ENCODE measurements around the gene EXOC6B. TPM values are rescaled to one million over a fixed set of nuclear protein-coding genes. Genes with fewer than 3 reads are reported as not detected.

EXOC6B gene
- total RNA-seq, 1 experiment from 2014 or later = 10.9 TPM

DNA sequence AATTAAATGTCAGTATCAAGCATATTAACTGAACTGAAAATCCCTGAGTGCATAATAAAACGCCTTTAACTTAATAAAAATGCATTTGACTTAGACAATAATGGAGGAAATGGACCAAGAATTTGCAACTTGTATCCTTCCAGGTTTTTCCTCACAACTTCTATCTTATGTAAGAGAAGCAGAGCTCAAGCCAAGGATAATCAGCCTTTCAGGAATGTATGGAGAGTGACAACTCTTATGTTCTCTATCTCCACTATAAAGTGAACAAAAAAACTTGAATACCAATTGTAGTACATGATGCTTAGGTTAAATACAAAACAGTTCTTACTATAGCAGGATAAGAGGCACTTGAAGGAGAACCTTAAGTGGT lies 613.4 kb downstream of the EXOC6B start:
- DNase-seq (ENCODE audit: low spot score) = no peak

DNA sequence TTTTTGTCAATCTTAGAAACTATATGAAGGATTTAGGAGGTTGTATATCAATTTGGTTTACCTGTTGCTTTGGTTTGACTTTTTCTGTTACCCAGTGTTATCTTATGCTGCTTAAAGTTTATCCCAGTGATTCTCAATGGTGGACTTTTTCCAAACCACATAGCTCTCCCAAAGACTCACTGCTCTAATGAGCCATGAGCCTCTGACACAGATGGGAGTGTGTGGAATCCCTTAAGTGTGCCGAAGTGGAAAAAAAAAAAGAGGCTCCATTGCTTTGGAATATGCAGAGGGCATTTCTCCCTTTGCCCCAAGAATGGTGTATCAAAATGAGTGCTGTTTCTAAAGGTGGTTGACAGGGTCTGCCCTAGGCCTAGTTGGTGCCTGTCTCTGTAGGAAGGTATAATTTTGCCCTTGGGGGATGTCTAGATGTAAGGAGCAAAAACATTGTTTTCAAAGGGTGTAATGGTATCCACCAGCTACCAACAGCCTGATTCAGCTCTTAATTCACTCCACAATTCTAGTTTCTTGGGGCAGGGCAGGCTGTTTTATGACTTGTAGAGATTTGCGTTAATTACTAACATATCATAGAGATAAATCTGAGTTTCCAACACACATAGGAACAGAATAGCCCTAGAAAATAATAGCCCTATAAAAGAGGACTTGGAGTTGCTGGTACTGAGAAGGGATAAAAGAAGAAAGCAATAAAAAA lies 613.9 kb downstream of the EXOC6B start:
- DNase-seq (ENCODE audit: low spot score) = peak; percentile 63

DNA sequence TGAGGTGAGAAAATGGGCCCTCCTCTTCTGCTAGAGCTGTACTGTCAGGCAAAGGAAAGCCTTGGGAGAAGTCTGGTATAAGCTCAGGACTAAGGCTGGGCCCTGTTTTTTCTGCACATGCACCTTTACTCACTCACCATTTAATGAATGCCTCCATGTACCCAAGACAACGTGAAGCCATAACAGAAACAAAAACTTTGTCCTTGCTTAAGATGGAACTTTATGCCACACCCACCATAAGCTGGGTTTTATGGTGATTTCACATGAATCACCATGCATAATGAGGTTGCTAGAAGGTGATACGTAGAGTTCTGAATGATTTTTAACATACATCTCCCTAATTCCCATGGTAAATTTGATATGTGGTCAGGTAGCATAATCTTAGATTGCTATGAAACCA lies 614.5 kb downstream of the EXOC6B start:
- DNase-seq (ENCODE audit: low spot score) = peak; percentile 37

DNA sequence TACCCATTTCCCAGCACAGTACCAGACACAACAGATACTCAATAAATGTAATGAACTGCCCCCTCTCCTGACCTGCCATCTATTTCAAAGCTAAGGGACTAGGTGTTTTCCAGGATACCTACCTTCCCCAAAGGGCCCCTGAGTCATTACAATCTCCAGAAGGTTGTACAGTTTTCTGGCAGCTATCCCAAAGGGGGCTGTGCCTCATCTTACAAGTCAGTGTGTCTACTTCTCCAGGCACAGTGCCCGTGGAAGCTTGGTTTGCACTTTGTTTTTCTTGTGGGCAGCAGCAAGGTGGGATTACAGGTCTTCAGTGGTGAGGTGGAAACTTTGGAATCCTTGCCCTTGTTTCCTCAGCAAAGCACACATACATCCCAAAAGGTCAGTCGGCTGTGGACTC lies 615.4 kb downstream of the EXOC6B start:
- peak; percentile 23 for DNase-seq (ENCODE audit: low spot score)

DNA sequence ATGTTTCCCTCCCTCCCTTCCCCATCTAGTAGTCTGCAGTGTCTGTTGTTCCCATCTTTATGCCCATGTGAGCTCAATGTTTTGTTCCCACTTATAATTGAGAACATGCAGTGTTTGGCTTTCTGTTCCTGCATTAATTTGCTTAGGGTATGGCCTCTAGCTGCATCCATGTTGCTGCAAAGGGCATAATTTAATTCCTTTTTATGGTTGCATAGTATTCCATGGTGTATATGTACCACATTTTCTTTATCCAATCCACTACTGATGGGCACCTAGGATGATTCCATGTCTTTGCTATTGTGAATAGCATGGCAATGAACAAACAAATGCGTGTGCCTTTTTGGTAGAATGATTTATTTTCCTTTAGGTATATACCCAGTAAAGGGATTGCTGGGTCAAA lies 617.6 kb downstream of the EXOC6B start:
- DNase-seq (ENCODE audit: low spot score) = no peak

DNA sequence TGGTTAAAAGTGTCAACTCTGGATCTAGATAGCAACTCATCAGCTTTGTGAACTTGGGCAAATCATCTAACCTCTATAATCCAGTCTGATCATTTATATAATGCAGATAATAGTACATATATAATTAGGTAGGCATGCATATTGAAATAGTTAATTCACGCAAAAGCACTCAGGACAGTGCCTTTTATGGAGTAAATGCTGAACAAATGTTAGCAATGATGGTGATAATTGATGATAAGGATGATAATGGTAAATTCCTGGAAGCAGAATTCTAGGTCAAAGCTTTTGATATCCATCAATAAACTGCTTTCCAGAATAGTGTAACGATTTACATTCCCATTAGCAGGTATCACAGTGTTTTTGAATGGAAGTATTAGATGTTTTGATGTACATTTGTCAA lies 618.5 kb downstream of the EXOC6B start:
- no peak for DNase-seq (ENCODE audit: low spot score)

DNA sequence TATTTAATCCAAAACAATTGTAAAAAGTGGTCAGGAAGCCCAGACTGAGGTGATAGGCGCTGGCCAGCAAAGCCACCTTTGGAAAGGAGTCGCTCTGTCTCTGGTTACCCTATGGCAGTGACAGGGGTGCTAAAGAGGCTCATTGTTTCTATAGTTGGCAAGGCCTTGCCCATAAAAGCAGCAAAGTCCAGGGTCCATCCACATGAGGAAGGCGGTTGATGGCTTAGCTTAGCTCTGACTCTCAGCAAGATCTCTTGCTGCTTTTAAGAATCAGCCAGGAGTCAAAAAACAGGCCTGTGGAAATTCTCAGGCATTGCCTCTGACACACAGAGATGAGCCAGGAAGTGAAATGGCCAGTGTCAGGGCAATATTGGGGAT lies 620.3 kb downstream of the EXOC6B start:
- DNase-seq (ENCODE audit: low spot score) = no peak

DNA sequence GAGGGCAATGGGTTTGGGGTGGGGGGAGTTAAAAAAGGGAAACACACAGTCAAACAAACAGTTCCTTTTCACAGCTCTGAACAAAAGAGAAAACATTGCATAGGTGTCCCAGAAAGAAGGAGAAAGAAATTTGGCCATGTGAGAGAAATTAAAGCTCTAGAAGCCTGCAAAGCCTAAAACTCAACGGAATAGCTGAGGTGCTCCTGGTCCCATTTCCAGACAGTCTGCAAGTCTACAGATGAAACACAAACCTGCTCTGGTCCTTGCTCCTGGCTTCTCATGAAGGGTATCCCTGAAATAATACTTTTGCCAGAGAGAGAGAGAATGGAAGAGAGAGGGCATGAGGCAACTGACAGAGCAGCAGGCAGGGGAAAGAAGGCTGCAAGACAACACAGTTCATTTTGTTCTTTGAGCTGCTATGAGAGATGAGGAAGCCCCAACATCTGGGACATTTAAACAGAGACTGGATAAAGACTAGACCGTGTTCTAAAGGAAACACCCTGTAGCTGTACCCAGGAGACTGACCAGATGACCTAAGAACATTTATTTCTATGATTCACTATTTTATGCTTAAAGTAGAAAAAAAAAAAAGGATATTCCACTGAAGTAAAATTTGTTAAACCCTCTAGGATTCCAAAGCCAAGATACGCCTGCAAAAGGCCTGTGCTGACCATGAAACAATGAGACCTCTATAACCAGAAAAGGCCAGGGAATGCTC lies 620.9 kb downstream of the EXOC6B start:
- no peak for DNase-seq (ENCODE audit: low spot score)

DNA sequence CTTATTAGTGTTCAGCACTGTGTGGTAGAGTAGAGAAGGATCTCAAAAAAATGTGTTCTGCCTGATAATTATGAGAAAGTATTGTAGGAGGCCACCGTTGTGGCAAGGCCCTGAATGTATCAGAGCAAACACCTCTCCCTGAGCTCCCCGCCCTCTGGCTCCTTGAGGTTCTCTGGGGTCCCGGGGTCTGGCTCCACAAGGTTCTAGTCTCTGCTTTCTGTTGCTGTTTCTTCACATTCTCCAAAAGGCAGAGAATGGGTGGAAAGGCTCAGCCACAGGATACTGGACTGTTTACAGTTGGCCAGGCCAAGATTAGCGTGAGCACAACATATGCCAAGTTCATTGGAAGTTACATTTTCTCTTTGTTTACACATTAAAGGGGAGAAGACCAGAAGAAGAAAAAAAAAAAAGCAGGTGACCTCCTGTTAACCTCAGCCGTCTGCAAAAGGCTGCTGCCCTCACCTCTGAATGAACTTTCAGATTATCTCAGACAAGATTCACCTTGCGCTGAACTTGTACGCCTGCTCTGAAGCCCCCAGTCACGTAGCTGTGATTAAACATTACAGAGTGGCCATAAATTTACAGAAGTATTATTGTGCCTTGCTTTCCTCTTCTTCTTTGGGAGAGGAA lies 621.6 kb downstream of the EXOC6B start:
- peak; percentile 89 for DNase-seq (ENCODE audit: low spot score)

DNA sequence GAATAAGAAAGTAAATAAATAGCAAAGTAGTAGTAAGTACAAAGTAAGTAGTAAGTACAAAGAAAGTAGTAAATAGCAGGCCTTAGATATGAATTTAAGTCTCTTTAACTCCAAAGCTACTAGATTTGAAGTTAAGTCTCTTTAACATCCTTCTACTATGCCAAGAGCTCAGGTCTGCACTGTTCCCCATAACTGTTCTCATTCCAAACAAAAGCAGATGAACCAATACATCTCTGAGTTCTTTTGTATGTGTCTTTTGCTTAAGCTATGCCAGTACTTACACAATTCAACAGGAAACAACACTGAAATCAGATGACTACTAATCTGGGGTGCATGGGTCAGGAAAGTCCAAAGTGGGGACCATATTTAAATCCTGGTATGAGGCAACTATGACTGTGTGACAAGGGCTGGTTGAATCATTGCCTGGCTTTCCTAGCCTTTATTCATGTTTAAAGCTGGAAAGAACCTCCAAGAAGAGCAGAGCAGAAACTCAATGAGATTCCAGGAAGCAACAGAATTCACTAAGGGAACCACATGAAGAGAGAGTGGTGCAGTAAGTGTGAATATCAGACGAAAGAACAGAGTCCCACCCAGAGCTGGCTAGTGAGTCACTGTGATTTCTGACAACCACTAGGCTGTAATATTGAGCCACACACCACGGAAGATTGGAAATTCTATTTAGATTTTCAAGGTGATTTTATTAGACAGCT lies 627.1 kb downstream of the EXOC6B start:
- DNase-seq (ENCODE audit: low spot score) = peak; percentile 33

DNA sequence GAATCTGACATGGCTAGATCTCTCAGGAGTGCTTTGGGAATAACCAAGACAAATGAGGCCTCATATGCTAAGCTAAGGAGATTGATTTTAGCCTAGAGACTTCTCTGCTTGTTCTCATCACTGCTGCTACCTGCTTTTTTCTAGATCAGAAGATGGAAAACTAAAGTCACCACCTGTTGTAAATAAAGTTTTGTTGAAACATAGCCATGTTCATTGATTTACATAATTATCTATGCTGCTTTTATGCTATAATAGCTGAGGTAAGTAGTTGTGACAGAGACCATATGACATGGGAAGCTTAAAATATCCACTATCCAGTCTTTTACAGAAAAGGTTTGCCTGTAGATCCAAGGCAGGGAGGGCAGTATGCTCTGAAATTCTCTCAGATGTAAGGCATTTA lies 632.1 kb downstream of the EXOC6B start:
- no peak for DNase-seq (ENCODE audit: low spot score)

DNA sequence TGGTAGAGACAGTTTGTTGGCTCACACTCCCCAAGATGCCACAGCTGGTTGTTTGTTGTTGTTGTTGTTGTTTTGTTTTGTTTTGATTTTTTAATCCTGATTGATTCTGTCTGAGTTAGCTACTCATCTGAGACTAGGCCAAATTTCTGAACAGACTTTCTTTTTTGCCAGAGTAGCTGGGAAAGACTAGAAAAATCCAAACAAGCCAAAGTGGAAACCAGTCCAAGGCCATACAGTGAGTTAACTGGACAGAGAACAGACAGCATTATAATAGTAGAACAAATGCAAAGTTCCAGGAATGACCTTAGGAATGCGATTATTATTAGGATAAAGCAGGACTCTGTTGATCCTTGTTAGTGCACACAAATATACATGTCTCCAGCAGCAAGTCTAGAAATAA lies 634.4 kb downstream of the EXOC6B start:
- no peak for DNase-seq (ENCODE audit: low spot score)

DNA sequence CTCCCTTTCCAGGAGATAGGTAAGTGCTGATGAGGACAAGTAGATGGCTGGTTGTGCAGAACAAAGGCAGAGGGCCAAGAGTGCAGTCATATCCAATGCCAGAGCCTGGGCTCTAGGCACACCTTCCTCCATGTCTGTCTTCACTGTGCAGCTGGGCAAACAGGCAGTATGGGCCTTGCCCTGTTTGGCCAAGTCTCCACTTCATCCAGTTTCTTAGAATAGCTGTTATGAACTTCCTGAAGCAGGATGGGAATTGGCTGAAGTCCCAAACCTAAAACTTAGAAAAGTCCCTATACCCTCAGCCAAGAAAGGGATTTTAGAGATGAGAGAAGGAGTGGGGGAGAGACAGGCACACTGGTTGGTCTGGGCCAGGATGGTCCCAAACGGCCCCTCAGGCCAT lies 640.6 kb downstream of the EXOC6B start:
- DNase-seq (ENCODE audit: low spot score) = no peak

DNA sequence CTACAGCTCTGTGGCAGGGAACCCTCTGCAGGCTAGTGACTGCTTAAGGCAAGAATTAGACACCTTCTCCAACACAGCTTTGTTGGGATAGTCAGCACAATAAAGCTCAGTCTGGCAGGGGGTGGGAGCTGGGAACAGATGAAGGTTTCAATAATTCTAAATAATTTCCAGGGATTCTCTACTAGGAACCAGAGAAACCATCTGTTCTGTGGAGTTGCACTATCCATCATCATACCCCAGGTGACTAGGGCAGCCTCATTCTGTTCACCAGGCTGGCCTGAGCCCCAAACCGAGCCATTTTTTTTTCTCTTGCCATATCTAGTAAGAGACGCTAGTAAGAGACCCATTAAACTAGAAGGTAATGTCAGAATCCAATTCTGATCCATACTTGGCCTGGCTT lies 642.4 kb downstream of the EXOC6B start:
- DNase-seq (ENCODE audit: low spot score) = no peak

DNA sequence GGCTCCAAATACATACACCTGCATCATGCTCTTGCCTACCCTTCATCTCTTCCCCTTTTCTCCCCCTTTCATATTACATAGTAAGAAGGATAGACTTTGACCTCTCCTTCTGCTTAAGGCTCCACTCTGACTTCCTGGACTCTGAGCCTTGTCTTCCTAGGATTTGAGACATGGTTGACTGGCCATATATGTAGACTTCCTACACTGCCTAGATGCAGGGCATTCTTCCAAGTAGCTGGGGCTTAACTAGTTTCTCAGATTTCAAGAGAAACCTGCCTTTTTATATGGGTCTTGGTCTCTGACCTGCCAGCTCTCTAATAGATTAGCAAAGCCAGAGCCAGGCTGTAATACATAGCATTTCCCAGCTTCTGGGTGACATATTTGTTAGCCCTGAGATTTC lies 642.8 kb downstream of the EXOC6B start:
- no peak for DNase-seq (ENCODE audit: low spot score)

DNA sequence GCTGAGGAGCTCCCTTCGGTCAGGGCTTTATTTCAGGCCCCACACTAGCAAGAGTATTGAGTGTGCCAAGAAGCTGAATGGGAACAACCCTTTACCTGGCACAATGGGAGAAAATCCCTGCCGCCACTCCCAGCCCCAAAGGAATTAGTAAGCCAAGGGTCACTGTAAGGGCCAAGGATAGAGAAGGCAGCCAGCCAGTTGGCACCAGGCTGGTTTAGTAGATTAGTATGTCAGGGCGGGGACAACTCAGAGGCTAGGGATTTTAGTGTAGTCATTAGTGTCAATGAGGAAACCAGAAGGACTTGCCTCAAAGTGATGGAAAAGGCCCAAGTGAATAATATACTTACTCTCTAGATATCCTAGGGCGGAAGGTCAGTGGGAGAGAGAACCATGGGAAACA lies 643.3 kb downstream of the EXOC6B start:
- no peak for DNase-seq (ENCODE audit: low spot score)

DNA sequence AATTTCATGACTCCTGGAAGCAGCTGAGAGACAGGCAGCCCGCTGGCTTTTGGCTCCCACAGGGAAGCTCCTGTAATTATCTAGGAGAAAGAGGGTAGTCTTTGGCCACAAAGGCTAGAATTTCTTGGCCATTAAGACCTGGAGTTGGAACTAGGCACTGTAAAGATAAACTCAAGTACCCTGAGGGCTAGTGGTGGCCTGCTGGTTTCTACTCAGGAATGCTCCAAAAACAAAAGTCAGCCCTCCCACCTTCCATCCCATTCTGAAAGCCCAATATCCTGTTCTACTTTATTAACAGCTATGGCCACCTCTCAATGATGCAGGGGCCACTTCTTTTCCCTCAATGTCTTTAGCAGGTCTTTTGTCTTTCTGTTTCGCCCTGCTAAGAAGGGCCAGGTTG lies 644.2 kb downstream of the EXOC6B start:
- DNase-seq (ENCODE audit: low spot score) = no peak

DNA sequence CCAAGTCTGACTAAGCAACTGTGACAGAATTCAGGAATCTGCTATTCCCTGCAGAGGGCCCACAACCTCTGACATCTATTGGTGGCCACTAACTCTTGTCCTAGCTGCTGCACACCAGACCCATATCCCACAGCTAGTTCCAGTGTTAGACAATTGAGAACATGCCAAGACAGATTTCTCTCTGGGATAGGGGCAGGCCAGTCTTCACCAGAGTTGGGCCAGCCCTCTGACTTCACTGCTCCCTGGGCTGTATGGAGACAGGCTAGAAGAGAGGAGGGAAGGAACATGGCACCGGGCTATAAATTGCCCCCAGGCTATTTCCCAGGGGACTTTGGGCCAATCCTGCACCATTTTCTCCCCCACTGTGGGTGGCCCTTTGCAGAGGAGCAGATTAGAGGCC lies 645.5 kb downstream of the EXOC6B start:
- DNase-seq (ENCODE audit: low spot score) = no peak

DNA sequence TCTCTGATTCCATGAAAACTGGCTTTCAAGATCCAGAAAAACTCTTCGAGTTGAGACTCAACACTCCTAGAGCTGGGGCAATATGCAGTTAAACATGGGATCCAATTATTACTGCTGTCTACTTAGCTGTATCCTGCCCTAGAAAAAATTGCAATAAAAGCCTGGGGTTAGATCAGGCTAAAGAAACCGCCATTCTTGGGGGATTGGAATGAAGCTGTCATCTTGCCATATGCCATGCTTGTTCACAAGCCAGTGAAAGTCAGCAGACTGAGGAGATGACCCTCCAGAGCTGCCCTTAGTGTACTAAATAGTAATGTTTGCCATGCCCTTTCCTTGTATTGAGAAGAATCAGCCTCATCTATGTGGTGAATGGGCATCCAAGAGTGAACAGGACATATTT lies 647.3 kb downstream of the EXOC6B start:
- DNase-seq (ENCODE audit: low spot score) = no peak

DNA sequence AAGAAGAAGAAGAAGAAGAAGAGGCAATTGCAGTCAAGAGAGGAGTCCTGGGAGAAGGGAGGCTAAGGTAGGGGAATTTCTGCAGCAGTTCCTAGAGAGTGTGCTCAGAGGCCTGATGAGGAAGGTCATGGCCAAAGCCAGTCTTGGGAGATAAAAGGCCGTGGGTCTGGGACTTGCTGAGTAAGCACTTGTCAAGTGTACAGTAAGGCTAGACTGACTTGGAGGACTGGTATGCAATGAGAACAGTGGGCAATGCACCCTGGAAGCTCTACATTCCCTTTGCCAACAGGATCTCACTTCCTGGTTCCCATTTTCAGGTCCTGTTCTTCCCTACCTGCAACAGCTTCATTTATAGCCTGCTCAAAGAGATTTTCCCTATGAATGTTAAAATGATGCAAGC lies 649.6 kb downstream of the EXOC6B start:
- no peak for DNase-seq (ENCODE audit: low spot score)

DNA sequence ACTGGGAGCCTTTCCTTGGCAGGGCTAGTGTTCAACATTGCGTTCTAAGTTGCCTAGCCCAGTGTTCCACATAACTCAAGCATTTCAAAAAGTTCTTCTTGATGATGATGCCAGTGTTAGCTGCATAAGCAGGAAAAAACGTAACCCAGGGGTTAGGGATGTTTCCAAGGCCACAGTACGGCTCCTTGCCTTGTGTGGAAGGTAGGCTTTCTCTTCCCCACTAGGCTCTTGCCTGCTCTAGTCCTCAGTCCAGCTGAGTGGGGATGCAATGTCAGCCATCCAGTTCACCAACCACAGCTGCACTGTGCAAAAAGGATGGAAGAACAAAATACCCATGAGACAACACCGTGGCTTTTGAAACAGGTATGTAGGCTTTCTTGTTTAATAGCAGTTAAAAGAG lies 650.2 kb downstream of the EXOC6B start:
- no peak for DNase-seq (ENCODE audit: low spot score)

DNA sequence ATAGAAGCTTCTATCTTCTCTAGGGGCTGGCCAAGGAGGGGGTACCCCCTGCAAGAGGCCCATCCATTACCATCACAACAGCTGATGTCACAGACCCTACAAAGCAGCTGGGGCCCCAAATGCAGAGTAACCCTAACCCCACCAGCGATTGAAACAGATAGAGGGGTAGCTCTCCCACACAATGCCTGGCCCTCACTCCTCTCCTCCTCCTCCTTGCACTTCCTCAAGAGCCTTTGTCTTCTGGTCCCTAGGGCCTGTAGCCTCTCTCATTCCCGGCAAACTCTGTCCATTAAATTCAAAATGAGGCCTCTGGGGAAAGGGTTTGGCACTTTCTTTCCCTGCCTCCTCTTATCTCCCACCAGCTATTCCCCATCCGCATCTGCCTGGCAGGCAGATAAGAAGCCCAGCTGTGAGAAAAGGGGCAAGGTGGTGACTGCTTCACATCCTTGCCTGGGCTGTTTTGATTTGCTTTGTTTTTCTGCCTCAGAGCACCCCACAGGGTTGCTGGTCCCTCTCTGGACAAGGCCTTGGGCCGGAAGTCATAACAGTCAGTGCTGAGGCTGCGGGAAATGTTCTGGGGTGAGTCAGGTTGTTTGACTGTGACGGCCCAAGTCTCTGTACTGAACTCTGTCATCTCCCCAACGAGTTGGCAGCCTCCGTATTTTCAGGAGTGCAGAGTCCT lies 652.1 kb downstream of the EXOC6B start:
- no peak for DNase-seq (ENCODE audit: low spot score)

Data from H4 (cell line).